PFSK-1 (cell line): ENCODE data around the gene EPAS1.

Experiments
- REST ChIP-seq, 2 experiments: IDR thresholded peaks; 2 replicates each; pipeline versions ENCODE4 v1.6.1 to v1.8.0; 2011 to 2012; ENCODE audit warnings: low read depth in 2 of 2, low read length in 2 of 2, control low read depth in 1 of 2, inconsistent platforms in 1 of 2, mild to moderate bottlenecking in 1 of 2, moderate library complexity in 1 of 2; ENCODE audit not compliant: insufficient read depth in 1 of 2
- SIN3A ChIP-seq: IDR thresholded peaks from 2 replicates; pipeline ENCODE4 v1.6.1; 2012; ENCODE audit warnings: mild to moderate bottlenecking, low read length, moderate library complexity, borderline replicate concordance; ENCODE audit not compliant: insufficient read depth

GRCh38 chr2:46381871-46382270, 84.7 kb downstream of the EPAS1 start:
- TF ChIP-seq SIN3A (no peak), REST (IDR thresholded peaks at IDR 0.05; ENCODE audit: insufficient read depth in 1 of 2, low read depth in 2 of 2, low read length in 2 of 2) (no peak)
